Neural cell (in vitro differentiated cells): Measurements from ENCODE around the gene SNX22.

Experiments used
- CTCF ChIP-seq: fragments of 450-650 bp; IDR thresholded peaks from 2 replicates; pipeline ENCODE4 v1.5.1; 2014; ENCODE audit warnings: antibody characterized with exemption, mild to moderate bottlenecking, moderate library complexity; ENCODE audit not compliant: poor library complexity, severe bottlenecking
- EZH2 ChIP-seq: fragments of 200-600, 300-800 bp; shearing (Covaris generic), sonication (generic); IDR thresholded peaks from 2 replicates; pipeline ENCODE4 v1.6.1; 2014; ENCODE audit warnings: antibody characterized with exemption, low read length, borderline replicate concordance, mild to moderate bottlenecking; ENCODE audit not compliant: insufficient read depth, poor library complexity, severe bottlenecking

GRCh38 chr15:64121614-64122013, 29.9 kb upstream of the SNX22 start:
- TF ChIP-seq EZH2 (no peak), CTCF (no peak)
